Mucosa of descending colon (tissue), 3 donors: ENCODE results near the gene PRKAR1B. TPM values are rescaled to one million over a fixed set of nuclear protein-coding genes. Genes with fewer than 3 reads are reported as not detected.

Experiments
- ATAC-seq: fragments of 200-7000 bp; cut with Tn5 transposase; one replicate; pipeline ENCODE4 v1.9.1; 2020; ENCODE audit warnings: mild to moderate bottlenecking, moderate library complexity
- DNase-seq, 3 donors: peaks; one replicate each; pipeline ENCODE4 v3.0.0-alpha.2; 2020
- H3K36me3 ChIP-seq: fragments of 200-600 bp; one replicate; pipeline ENCODE4 v1.8.0; 2021; ENCODE audit warnings: low read depth, mild to moderate bottlenecking
- H3K4me1 ChIP-seq: fragments of 200-600 bp; one replicate; pipeline ENCODE4 v1.8.0; 2021; ENCODE audit warnings: low read depth, mild to moderate bottlenecking
- H3K4me3 ChIP-seq: fragments of 200-600 bp; one replicate; pipeline ENCODE4 v1.8.0; 2021; ENCODE audit warnings: mild to moderate bottlenecking
- H3K9me3 ChIP-seq: fragments of 200-600 bp; one replicate; pipeline ENCODE4 v1.8.0; 2021; ENCODE audit warnings: mild to moderate bottlenecking
- intact Hi-C, 2 donors: fragments of 100-400 bp; cut with DNase I in 1 of 2; cut with micrococcal nuclease in 1 of 2; formaldehyde crosslinking; loops; one replicate each; pipeline versions ENCODE4 v1.11.0 to v1.11.1; 2022; cut with DNase I, micrococcal nuclease
- total RNA-seq, 3 donors: library from RNA; stranded (reverse); fragmentation: NEBNext Ultra II Directional in 2 of 3; extraction: Animal tissue kit (Norgen Biotek cat#: 25700) in 2 of 3; gene quantifications; one replicate each; pipeline versions ENCODE4 v1.2.1 to v1.2.4, GENCODE V29; 2021 to 2023
- TF ChIP-seq, protein P1 (sequence below): fragments of 200-600 bp; IDR thresholded peaks from one replicate; pipeline ENCODE4 v1.8.0; 2022; ENCODE audit warnings: antibody characterized with exemption, mild to moderate bottlenecking
- donor health status: DM: no; HTN: no; CAD: no; lungs with moderate emphysema.
- donor health status: DM: no; HTN: no; CAD: no.
- donor health status: DM: no; HTN: yes; CAD: no.

The PRKAR1B gene
- total RNA-seq, 3 donors from 2014 or later = 10.1 to 24.5 (median 24.4) TPM

DNA sequence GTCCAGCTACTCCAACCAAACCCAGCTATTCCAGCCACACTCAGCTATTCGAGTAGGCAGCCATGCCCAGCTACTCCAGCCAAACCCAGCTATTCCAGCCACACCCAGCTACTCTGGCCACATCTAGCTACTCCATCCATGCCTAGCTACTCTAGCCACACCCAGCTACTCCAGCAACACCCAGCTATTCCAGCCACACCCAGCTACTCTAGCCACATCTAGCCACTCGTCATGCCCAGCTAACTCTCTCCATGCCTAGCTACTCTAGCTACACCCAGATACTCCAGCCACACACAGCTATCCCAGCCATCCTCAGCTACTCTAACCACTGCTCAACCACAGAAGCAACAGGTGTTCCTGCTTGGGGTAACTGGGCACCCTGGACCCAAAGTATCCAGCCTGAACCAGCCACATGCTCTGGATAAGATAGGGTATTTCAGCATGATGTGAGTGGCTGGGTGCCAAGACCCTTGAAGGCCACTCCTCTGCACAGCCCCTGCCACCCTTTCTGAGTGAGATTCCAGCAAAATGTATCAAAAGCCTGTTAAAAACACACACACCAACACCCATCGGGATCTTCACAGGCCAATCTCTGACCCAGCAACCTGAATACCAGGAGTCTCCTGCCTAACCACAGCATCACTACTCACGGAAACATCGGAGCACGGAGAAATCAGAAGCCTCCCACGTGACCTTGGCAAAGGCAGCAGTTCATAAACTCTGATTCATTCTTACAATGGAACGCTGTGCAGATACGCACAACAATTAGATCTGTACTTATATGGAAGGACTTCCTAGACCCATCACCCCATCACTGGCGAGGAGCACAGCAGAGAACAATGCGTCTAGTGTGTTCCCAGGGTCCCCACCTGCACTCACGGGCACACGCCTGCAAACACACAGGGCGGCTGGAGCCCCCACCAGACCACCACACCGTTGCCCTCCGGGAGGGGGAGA lies 52.3 kb downstream of the PRKAR1B start:
- no peaks in the 10 kb centered on the region for H3K9me3 ChIP-seq
- DNase-seq = peak in 1 of 3 donors; percentile 6
- TF ChIP-seq, protein P1, sequence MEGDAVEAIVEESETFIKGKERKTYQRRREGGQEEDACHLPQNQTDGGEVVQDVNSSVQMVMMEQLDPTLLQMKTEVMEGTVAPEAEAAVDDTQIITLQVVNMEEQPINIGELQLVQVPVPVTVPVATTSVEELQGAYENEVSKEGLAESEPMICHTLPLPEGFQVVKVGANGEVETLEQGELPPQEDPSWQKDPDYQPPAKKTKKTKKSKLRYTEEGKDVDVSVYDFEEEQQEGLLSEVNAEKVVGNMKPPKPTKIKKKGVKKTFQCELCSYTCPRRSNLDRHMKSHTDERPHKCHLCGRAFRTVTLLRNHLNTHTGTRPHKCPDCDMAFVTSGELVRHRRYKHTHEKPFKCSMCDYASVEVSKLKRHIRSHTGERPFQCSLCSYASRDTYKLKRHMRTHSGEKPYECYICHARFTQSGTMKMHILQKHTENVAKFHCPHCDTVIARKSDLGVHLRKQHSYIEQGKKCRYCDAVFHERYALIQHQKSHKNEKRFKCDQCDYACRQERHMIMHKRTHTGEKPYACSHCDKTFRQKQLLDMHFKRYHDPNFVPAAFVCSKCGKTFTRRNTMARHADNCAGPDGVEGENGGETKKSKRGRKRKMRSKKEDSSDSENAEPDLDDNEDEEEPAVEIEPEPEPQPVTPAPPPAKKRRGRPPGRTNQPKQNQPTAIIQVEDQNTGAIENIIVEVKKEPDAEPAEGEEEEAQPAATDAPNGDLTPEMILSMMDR = no peak
- H3K36me3 ChIP-seq = no peaks in the 10 kb centered on the region
- no peak for ATAC-seq
- intact Hi-C loops = no loop called here
- no peak overlapping the region for H3K4me3 ChIP-seq
- H3K4me1 ChIP-seq = no peaks in the 10 kb centered on the region

- DNase-seq = peak in 1 of 3 donors; percentile 15
- Histone ChIP-seq H3K9me3 (no peaks in the 10 kb centered on the region), H3K4me3 (no peak overlapping the region), H3K4me1 (no peaks in the 10 kb centered on the region), H3K36me3 (no peaks in the 10 kb centered on the region)
- TF ChIP-seq, protein P1 = no peak
- no peak for ATAC-seq
- intact Hi-C loops = no loop called here
These were observed 53.2 kb downstream of the PRKAR1B start for GRCh38 chr7:673681-674453.

DNA sequence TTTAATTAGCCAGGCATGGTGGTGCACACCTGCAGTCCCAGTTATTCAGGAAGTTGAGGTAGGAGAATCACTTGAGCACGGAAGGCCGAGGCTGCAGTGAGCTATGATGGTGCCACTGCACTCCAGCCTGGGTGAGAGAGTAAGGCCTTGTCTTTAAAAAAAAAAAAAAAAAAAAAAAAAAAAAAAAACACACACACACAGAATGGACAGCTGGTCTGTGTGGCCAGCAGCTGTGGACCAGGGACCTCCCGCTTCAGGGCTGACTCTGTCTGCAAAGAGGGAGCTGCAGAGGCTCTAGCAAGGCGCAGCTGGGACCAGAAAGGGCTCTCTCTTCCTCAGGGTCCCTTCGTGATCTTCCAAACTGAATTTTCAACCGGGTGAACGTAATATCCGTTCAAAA lies 54.2 kb downstream of the PRKAR1B start:
- DNase-seq (peak in 1 of 3 donors; percentile 12), ATAC-seq (no peak)
- H3K36me3 ChIP-seq = no peaks in the 10 kb centered on the region
- H3K4me3 ChIP-seq = no peak overlapping the region
- TF ChIP-seq, protein P1 = no peak
- no peaks in the 10 kb centered on the region for H3K4me1 ChIP-seq
- no peaks in the 10 kb centered on the region for H3K9me3 ChIP-seq
- intact Hi-C loops = no loop called here

- DNase-seq = peak in 1 of 3 donors; percentile 12
- no peaks in the 10 kb centered on the region for H3K9me3 ChIP-seq
- no peak overlapping the region for H3K4me3 ChIP-seq
- H3K4me1 ChIP-seq = no peaks in the 10 kb centered on the region
- intact Hi-C loops = no loop called here
- H3K36me3 ChIP-seq = no peaks in the 10 kb centered on the region
- TF ChIP-seq, protein P1 = no peak
- ATAC-seq = no peak
These were observed 55.6 kb downstream of the PRKAR1B start for GRCh38 chr7:671415-672042.
